K562 (cell line): ENCODE results near the gene DKK3. TPM values are rescaled to one million over a fixed set of nuclear protein-coding genes. Genes with fewer than 3 reads are reported as not detected.

ENCODE experiments used
- ATAC-seq: fragments of 200-7000 bp; cut with Tn5 transposase; 3 replicates; pipeline ENCODE4 v1.9.1; 2020; ENCODE audit warnings: moderate library complexity
- BruUV-seq: library from RNA; stranded (reverse); fragments of 400-500 nt; replicated peaks from 2 replicates; lab custom pipeline; 2021; lab: Mats Ljungman, UMichigan
- CTCF ChIA-PET: fragments of 300-600 bp; formaldehyde crosslinking; extraction: SDS; loops from one replicate; lab custom pipeline; 2021; ENCODE audit warnings: low intra/inter-chr PET ratio; lab: Yijun Ruan, JAX
- POLR2A ChIA-PET: fragments of 300-600, 350-650 bp; sonication (Branson Sonifier 250); formaldehyde crosslinking; extraction: SDS; loops from one replicate; lab custom pipeline; 2021; ENCODE audit warnings: antibody characterized with exemption, inconsistent platforms; lab: Yijun Ruan, JAX
- DNase-seq, 4 experiments: peaks; one replicate each; pipeline versions ENCODE4 v3.0.0 to v3.0.0-alpha.2; 2011 to 2018; ENCODE audit warnings: low spot score in 3 of 4, mixed read lengths in 3 of 4; ENCODE audit errors: extremely low read depth in 1 of 4
- FAIRE-seq: peaks from 2 replicates; lab custom pipeline; 2011; peaks lifted over from hg19 to GRCh38; lab: Jason Lieb, UNC
- H2AFZ ChIP-seq: 2 replicates; pipeline ENCODE4 v1.6.0; 2011; ENCODE audit warnings: low read depth, low read length, control low read depth, inconsistent platforms
- H3K27ac ChIP-seq: fragments of 200-600 bp; 3 replicates; pipeline ENCODE4 v1.8.0; 2011; ENCODE audit warnings: low read depth, mild to moderate bottlenecking, control low read depth, inconsistent platforms, low read length, moderate library complexity, mixed read lengths; ENCODE audit errors: extremely low read depth
- H3K27me3 ChIP-seq, 2 experiments: fragments of 300-600 bp in 1 of 2; 2 replicates in 1 of 2; 3 replicates in 1 of 2; pipeline versions ENCODE4 v1.6.0 to v1.8.0; 2011; ENCODE audit warnings: inconsistent platforms in 2 of 2, low read length in 2 of 2, mild to moderate bottlenecking in 1 of 2, mixed read lengths in 1 of 2, moderate library complexity in 1 of 2; ENCODE audit not compliant: control insufficient read depth in 2 of 2, insufficient read depth in 2 of 2
- H3K36me3 ChIP-seq: fragments of 300-600 bp; 3 replicates; pipeline ENCODE4 v1.8.0; 2011; ENCODE audit warnings: mild to moderate bottlenecking, low read length, inconsistent platforms; ENCODE audit not compliant: control insufficient read depth, insufficient read depth
- H3K4me1 ChIP-seq, 2 experiments: fragments of 200-600 bp in 1 of 2; replicated peaks in 1 of 2; 2 replicates in 1 of 2; 3 replicates in 1 of 2; pipeline versions ENCODE4 v1.5.1 to v1.8.0; 2011; ENCODE audit warnings: inconsistent platforms in 2 of 2, low read length in 2 of 2, mild to moderate bottlenecking in 1 of 2, mixed read lengths in 1 of 2, moderate library complexity in 1 of 2; ENCODE audit not compliant: control insufficient read depth in 2 of 2, insufficient read depth in 2 of 2
- H3K4me2 ChIP-seq: 2 replicates; pipeline ENCODE4 v1.6.1; 2011; ENCODE audit warnings: low read length, control low read depth, inconsistent platforms, mixed read lengths; ENCODE audit not compliant: insufficient read depth
- H3K4me3 ChIP-seq: fragments of 200-600 bp; sonication (generic), shearing (Covaris generic); 2 replicates; pipeline ENCODE4 v1.5.1; 2016; ENCODE audit warnings: control low read depth, inconsistent platforms
- H3K79me2 ChIP-seq: fragments of 200-600 bp; 3 replicates; pipeline ENCODE4 v1.8.0; 2011; ENCODE audit warnings: low read length, inconsistent platforms; ENCODE audit not compliant: control insufficient read depth, insufficient read depth
- H3K9ac ChIP-seq, 2 experiments: 2 replicates each; pipeline versions ENCODE4 v1.6.0 to v1.6.1; 2011; ENCODE audit warnings: low read depth in 2 of 2, low read length in 2 of 2, control low read depth in 1 of 2, inconsistent platforms in 1 of 2, mild to moderate bottlenecking in 1 of 2, mixed read lengths in 1 of 2; ENCODE audit not compliant: insufficient read depth in 1 of 2
- H3K9me1 ChIP-seq: one replicate; pipeline ENCODE4 v1.6.0; 2011; ENCODE audit warnings: inconsistent platforms, mild to moderate bottlenecking, low read length, moderate library complexity; ENCODE audit not compliant: control insufficient read depth, insufficient read depth
- H3K9me3 ChIP-seq: replicated peaks from 2 replicates; pipeline ENCODE4 v1.5.1; 2011; ENCODE audit warnings: low read depth, low read length, inconsistent platforms; ENCODE audit not compliant: control insufficient read depth, insufficient read depth
- H4K20me1 ChIP-seq: replicated peaks from 2 replicates; pipeline ENCODE4 v1.6.1; 2011; ENCODE audit warnings: low read length, inconsistent platforms, mixed read lengths; ENCODE audit not compliant: control insufficient read depth, insufficient read depth
- ARID3A ChIP-seq: IDR thresholded peaks from 2 replicates; pipeline ENCODE4 v1.6.1; 2012; ENCODE audit warnings: low read depth, low read length, improper control_type of control experiment, borderline replicate concordance
- CTBP1 ChIP-seq: fragments of 450-650 bp; IDR thresholded peaks from 2 replicates; pipeline ENCODE4 v1.6.1; 2016; ENCODE audit warnings: borderline replicate concordance
- EGR1 ChIP-seq: fragments of 450-650 bp; conservative IDR thresholded peaks from 2 replicates; pipeline ENCODE4 v1.6.1; 2017; ENCODE audit warnings: mild to moderate bottlenecking
- GTF2E2 ChIP-seq: fragments of 200-800 bp; sonication (Bioruptor generic); IDR thresholded peaks from 2 replicates; pipeline ENCODE4 v1.6.1; 2016; ENCODE audit warnings: missing genetic modification characterization, missing compliant biosample characterization
- HNRNPLL ChIP-seq: fragments of 200-400 bp; formaldehyde crosslinking; IDR thresholded peaks from 2 replicates; pipeline ENCODE4 v1.6.1; 2017; ENCODE audit warnings: low read length, low read depth, mild to moderate bottlenecking; ENCODE audit not compliant: poor library complexity, severe bottlenecking
- JUN ChIP-seq, 2 experiments: sonication (generic) in 1 of 2; formaldehyde crosslinking in 1 of 2; IDR thresholded peaks; 2 replicates each; pipeline versions ENCODE4 v1.6.1 to v1.8.0; 2012 to 2022; ENCODE audit warnings: borderline replicate concordance in 2 of 2, mild to moderate bottlenecking in 2 of 2, improper control_type of control experiment in 1 of 2, low read depth in 1 of 2, low read length in 1 of 2, missing genetic modification reagents in 1 of 2
- NCOA2 ChIP-seq, 2 experiments: fragments of 450-650 bp; IDR thresholded peaks; 2 replicates each; pipeline ENCODE4 v1.6.1; 2018; ENCODE audit warnings: mild to moderate bottlenecking in 2 of 2, moderate library complexity in 1 of 2; ENCODE audit not compliant: partially characterized antibody in 2 of 2
- PHB ChIP-seq: fragments of 250-450 bp; sonication (Bioruptor Pico); IDR thresholded peaks from 2 replicates; pipeline ENCODE4 v1.5.0; 2021
- RB1 ChIP-seq: fragments of 450-650 bp; IDR thresholded peaks from 2 replicates; pipeline ENCODE4 v1.6.1; 2017; ENCODE audit warnings: low read depth, mild to moderate bottlenecking
- RBM39 ChIP-seq: fragments of 200-400 bp; formaldehyde crosslinking; optimal IDR thresholded peaks from 2 replicates; pipeline ENCODE3; 2018; ENCODE audit warnings: low read depth, low read length
- SUPT5H ChIP-seq: fragments of 450-650 bp; IDR thresholded peaks from 2 replicates; pipeline ENCODE4 v1.6.1; 2016
- TFAM ChIP-seq: fragments of 250-450 bp; sonication (Bioruptor Pico); conservative IDR thresholded peaks from 2 replicates; pipeline ENCODE4 v1.5.0; 2021; ENCODE audit warnings: mild to moderate bottlenecking, moderate library complexity
- THRAP3 ChIP-seq: fragments of 450-650 bp; IDR thresholded peaks from 2 replicates; pipeline ENCODE4 v1.6.1; 2016; ENCODE audit warnings: mild to moderate bottlenecking, inconsistent platforms, borderline replicate concordance
- ZBTB1 ChIP-seq: sonication (generic); formaldehyde crosslinking; IDR thresholded peaks from 2 replicates; pipeline ENCODE4 v1.8.1; 2023; ENCODE audit warnings: missing genetic modification reagents, low read depth, mild to moderate bottlenecking, borderline replicate concordance
- ZBTB17 ChIP-seq: fragments of 450-650 bp; formaldehyde crosslinking; IDR thresholded peaks from 2 replicates; pipeline ENCODE4 v1.4.0; 2020; ENCODE audit warnings: mild to moderate bottlenecking
- ZNF197 ChIP-seq: fragments of 200-800 bp; sonication (Bioruptor generic); IDR thresholded peaks from 2 replicates; pipeline ENCODE4 v1.6.1; 2016; ENCODE audit warnings: low read depth, missing genetic modification characterization, missing compliant biosample characterization
- ZNF23 ChIP-seq: fragments of 250-450 bp; sonication (Bioruptor Pico); IDR thresholded peaks from 2 replicates; pipeline ENCODE4 v1.4.0; 2020; ENCODE audit warnings: mild to moderate bottlenecking
- ZNF589 ChIP-seq: fragments of 200-800 bp; sonication (Bioruptor generic); IDR thresholded peaks from 2 replicates; pipeline ENCODE4 v1.6.1; 2016; ENCODE audit warnings: low read depth, missing genetic modification characterization, missing compliant biosample characterization
- WGBS: fragments of 100-300 bp; shearing (Covaris generic); methylation state at CpG from one replicate; pipeline ENCODE4 v1.1.6; 2016; ENCODE audit warnings: low coverage, mixed read lengths; ENCODE audit not compliant: insufficient coverage; ENCODE audit errors: missing lambda C conversion rate; 5-methylcytosine and 5-hydroxymethylcytosine counted together
- in situ Hi-C: fragments of 300-500 bp; cut with MboI; formaldehyde crosslinking; loops from 4 replicates; pipeline ENCODE4 v1.15.0; 2018; ENCODE audit warnings: inconsistent platforms, mixed read lengths
- intact Hi-C: fragments of 100-400 bp; cut with micrococcal nuclease; formaldehyde crosslinking; loops from 2 replicates; pipeline ENCODE4 v1.14.2; 2022
- polyA plus RNA-seq, 8 experiments: library from polyadenylated mRNA; depleted of rRNA in 4 of 8; stranded (reverse) in 5 of 8; unstranded in 3 of 8; fragments of >200 nt; fragmentation: Nextera tagmentation in 2 of 8; fragmentation: Illumina TruSeq in 1 of 8; extraction: Ambion mirVana in 2 of 8; extraction: Trizol in 1 of 8; gene quantifications; 2 replicates each; pipeline versions ENCODE4 v1.2.1 to v1.2.3, GENCODE V29; 2011 to 2014; ENCODE audit warnings: inconsistent platforms in 1 of 8, missing spikeins in 1 of 8
- total RNA-seq, 7 experiments: library from RNA; depleted of rRNA in 6 of 7; stranded (reverse); fragments of >200 nt in 6 of 7; fragmentation: Illumina TruSeq in 2 of 7; extraction: Trizol in 2 of 7; gene quantifications; 2 replicates each; pipeline versions ENCODE4 v1.2.1 to v1.2.3, GENCODE V29; 2011 to 2021; ENCODE audit warnings: low replicate concordance in 1 of 7

The DKK3 gene
- total and polyA plus RNA-seq, 9 of the 15 experiments (the other 6 are each of a cell fraction or from before 2014, with no cell fraction given) = 0.14 to 0.85 (median 0.38) TPM; not detected in 6

- no peaks in the 10 kb centered on the region for H4K20me1 ChIP-seq
- H3K4me2 ChIP-seq = no peak overlapping the region
- no peak overlapping the region for H3K4me3 ChIP-seq
- CTCF ChIA-PET = no interaction called here
- intact Hi-C loops = no loop called here
- no peak for DNase-seq
- no peak for ATAC-seq
- POLR2A ChIA-PET = no interaction called here
- H2AFZ ChIP-seq = no peak overlapping the region
- H3K9me1 ChIP-seq = no peaks in the 10 kb centered on the region
- in situ Hi-C loops = no loop called here
- no peaks in the 10 kb centered on the region for H3K4me1 ChIP-seq
- H3K9ac ChIP-seq = no peak overlapping the region
- no TSS peak for BruUV-seq
- no peaks in the 10 kb centered on the region for H3K79me2 ChIP-seq
- peaks cover 78% of the 10 kb centered on the region for H3K36me3 ChIP-seq
- WGBS = 91% methylated on average over 3 of the region's 3 CpGs
- no peaks in the 10 kb centered on the region for H3K9me3 ChIP-seq
- TF ChIP-seq ARID3A (no peak), ZNF197 (CRISPR knock-in tag) (no peak), TFAM (CRISPR knock-in tag) (no peak)
- no peak for FAIRE-seq
- H3K27ac ChIP-seq = no peak overlapping the region
- no peaks in the 10 kb centered on the region for H3K27me3 ChIP-seq
Observed at GRCh38 chr11:11942668-11943067, 65.8 kb downstream of the DKK3 start.

- Histone ChIP-seq H3K4me3 (no peak overlapping the region), H3K9me3 (no peaks in the 10 kb centered on the region), H3K9ac (no peak overlapping the region), H3K4me1 (no peaks in the 10 kb centered on the region), H3K36me3 (peaks cover 78% of the 10 kb centered on the region), H3K27ac (no peak overlapping the region), H4K20me1 (no peaks in the 10 kb centered on the region), H3K4me2 (no peak overlapping the region), H3K27me3 (no peaks in the 10 kb centered on the region), H3K9me1 (no peaks in the 10 kb centered on the region), H2AFZ (no peak overlapping the region), H3K79me2 (no peaks in the 10 kb centered on the region)
- no peak for ATAC-seq
- peak; percentile 52 for FAIRE-seq
- CTCF ChIA-PET = no interaction called here
- POLR2A ChIA-PET = no interaction called here
- no peak for DNase-seq
- no TSS peak for BruUV-seq
- intact Hi-C loops (no loop called here), in situ Hi-C loops (no loop called here)
- TF ChIP-seq GTF2E2 (no peak), SUPT5H (no peak), ZBTB17 (CRISPR knock-in tag) (no peak), JUN (IDR thresholded peaks at IDR 0.05; ENCODE audit: borderline replicate concordance, low read depth, low read length) (no peak), JUN (CRISPR knock-in tag; IDR thresholded peaks at IDR 0.05; ENCODE audit: borderline replicate concordance) (no peak), CTBP1 (no peak), NCOA2 (IDR thresholded peaks at IDR 0.05; ENCODE audit: partially characterized antibody in 2 of 2) (no peak), EGR1 (no peak), PHB (CRISPR knock-in tag) (no peak), RB1 (no peak), ZNF589 (CRISPR knock-in tag) (no peak), ZNF23 (CRISPR knock-in tag) (no peak), ZBTB1 (no peak), THRAP3 (no peak), HNRNPLL (no peak), RBM39 (no peak)
Observed at GRCh38 chr11:11940551-11940950, 67.9 kb downstream of the DKK3 start.
